ENCODE data around the gene FAAP20.

The FAAP20 gene

GRCh38 chr1:2176615-2177014 is 18.0 kb downstream of the FAAP20 start:
- DNase-seq = no peak

- DNase-seq = no peak
Measured at GRCh38 chr1:2175681-2176454, 18.7 kb downstream of the FAAP20 start.

- no peak for DNase-seq
Measured at GRCh38 chr1:2175055-2175414, 19.5 kb downstream of the FAAP20 start.

GRCh38 chr1:2174348-2175054 is 20.1 kb downstream of the FAAP20 start:
- DNase-seq = peak; percentile 41

- no peak for DNase-seq
Measured at GRCh38 chr1:2173546-2174347, 20.8 kb downstream of the FAAP20 start.

GRCh38 chr1:2172551-2173146 is 21.9 kb downstream of the FAAP20 start:
- DNase-seq = no peak

GRCh38 chr1:2172012-2172411 is 22.6 kb downstream of the FAAP20 start:
- no peak for DNase-seq

GRCh38 chr1:2170211-2170610 is 24.4 kb downstream of the FAAP20 start:
- no peak for DNase-seq

- no peak for DNase-seq
Measured at GRCh38 chr1:2169200-2169836, 25.3 kb downstream of the FAAP20 start.

GRCh38 chr1:2168535-2168934 is 26.0 kb downstream of the FAAP20 start:
- DNase-seq = no peak

GRCh38 chr1:2168090-2168489 is 26.5 kb downstream of the FAAP20 start:
- DNase-seq = no peak

- DNase-seq = no peak
Measured at GRCh38 chr1:2166695-2167094, 27.9 kb downstream of the FAAP20 start.

- DNase-seq = no peak
Measured at GRCh38 chr1:2166254-2166653, 28.3 kb downstream of the FAAP20 start.

- no peak for DNase-seq
Measured at GRCh38 chr1:2165646-2166045, 28.9 kb downstream of the FAAP20 start.

- DNase-seq = no peak
Measured at GRCh38 chr1:2163205-2163604, 31.4 kb downstream of the FAAP20 start.

GRCh38 chr1:2160451-2161300 is 33.9 kb downstream of the FAAP20 start:
- DNase-seq = no peak

- DNase-seq = no peak
Measured at GRCh38 chr1:2159124-2159523, 35.4 kb downstream of the FAAP20 start.

GRCh38 chr1:2158272-2158671 is 36.3 kb downstream of the FAAP20 start:
- DNase-seq = no peak

- no peak for DNase-seq
Measured at GRCh38 chr1:2157856-2158255, 36.7 kb downstream of the FAAP20 start.

GRCh38 chr1:2156866-2157265 is 37.7 kb downstream of the FAAP20 start:
- DNase-seq = no peak

GRCh38 chr1:2155788-2156187 is 38.8 kb downstream of the FAAP20 start:
- no peak for DNase-seq

GRCh38 chr1:2155147-2155598 is 39.4 kb downstream of the FAAP20 start:
- no peak for DNase-seq

All from activated CD4-positive, alpha-beta T cell treated with anti-CD3 and anti-CD28 coated beads, Interleukin-2, amount 50 U/mL, for 16 hours (primary cell).